Activated T-cell treated with anti-CD3 and anti-CD28 coated beads, Interleukin-2, amount 50 U/mL, for 4 hours (primary cell): ENCODE results near the gene ENTPD2. TPM values are rescaled to one million over a fixed set of nuclear protein-coding genes. Genes with fewer than 3 reads are reported as not detected.

Experiments used
- ATAC-seq, 2 donors: fragments of 200-7000 bp; cut with Tn5 transposase; one replicate each; pipeline ENCODE4 v1.10.0; 2021
- DNase-seq: peaks from one replicate; pipeline ENCODE4 v3.0.0-alpha.2; 2020
- H3K27me3 Mint-ChIP-seq: one replicate; pipeline ENCODE4 v1.8.0; 2021; ENCODE audit warnings: low read depth, mixed read lengths
- H3K36me3 Mint-ChIP-seq: one replicate; pipeline ENCODE4 v1.8.0; 2022; ENCODE audit warnings: mixed read lengths; ENCODE audit not compliant: insufficient read depth
- H3K4me1 Mint-ChIP-seq: one replicate; pipeline ENCODE4 v1.8.0; 2021; ENCODE audit warnings: low read depth, mixed read lengths
- H3K4me3 Mint-ChIP-seq: one replicate; pipeline ENCODE4 v1.8.0; 2021; ENCODE audit warnings: mild to moderate bottlenecking, moderate library complexity, mixed read lengths
- H3K9me3 Mint-ChIP-seq: one replicate; pipeline ENCODE4 v1.8.0; 2021; ENCODE audit warnings: mixed read lengths
- total RNA-seq, 3 donors: library from RNA; stranded (reverse); gene quantifications; one replicate each; pipeline ENCODE4 v1.2.1, GENCODE V29; 2021

ENTPD2 gene
- total RNA-seq, 3 donors from 2014 or later = 0.34 TPM; not detected in 2

DNA sequence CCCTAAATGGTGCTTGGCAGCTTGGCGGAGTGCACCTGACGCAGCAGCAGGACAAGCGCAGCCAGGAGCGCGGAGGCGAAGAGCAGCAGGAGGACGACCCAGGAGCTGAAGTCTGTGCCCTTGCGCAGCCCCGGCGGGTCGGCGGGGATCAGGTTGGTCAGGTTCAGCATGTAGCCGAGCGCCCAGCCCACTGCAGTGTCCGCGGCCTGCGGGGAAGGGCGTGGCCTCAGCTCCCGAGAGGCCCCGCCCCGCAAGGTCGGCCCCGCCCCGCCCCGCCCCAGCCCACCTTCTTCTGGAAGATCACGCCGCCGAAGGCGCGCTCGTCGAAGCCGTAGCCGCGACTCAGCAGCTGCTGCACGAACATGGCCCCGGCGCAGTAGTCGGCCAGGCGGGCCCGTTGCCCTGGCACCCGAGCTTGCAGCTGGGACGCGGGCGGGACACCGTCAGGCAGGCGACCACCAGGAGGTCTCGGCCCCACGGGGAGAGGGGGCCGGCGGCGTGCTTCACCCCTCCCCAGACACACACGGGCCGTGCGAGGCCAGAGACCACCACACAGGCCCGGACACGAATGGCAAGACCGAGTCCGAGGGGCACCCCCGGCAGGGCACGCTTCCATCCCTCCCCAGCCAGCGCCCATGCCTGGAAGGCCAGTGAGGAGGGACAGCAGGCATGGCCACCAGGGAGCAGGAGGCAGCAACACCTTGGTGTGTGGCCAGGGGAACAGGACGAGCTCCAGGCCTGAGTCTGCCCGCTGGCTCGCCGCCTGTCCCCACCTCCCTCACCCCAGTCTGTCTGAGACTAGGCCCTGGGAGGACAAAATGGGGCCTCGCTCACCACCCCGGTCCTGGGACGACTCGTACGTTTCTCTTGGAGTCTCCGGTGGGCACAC, 5.0 kb downstream of the ENTPD2 start:
- no peaks in the 10 kb centered on the region for H3K9me3 Mint-ChIP-seq
- peaks cover 14% of the 10 kb centered on the region for H3K4me1 Mint-ChIP-seq
- ATAC-seq = no peak
- no peaks in the 10 kb centered on the region for H3K36me3 Mint-ChIP-seq
- no peak overlapping the region for H3K4me3 Mint-ChIP-seq
- H3K27me3 Mint-ChIP-seq = peaks cover 53% of the 10 kb centered on the region
- no peak for DNase-seq

- peak; percentile 82 to 84 for ATAC-seq
- DNase-seq = peak; percentile 73
- H3K4me1 Mint-ChIP-seq = peaks cover 16% of the 10 kb centered on the region
- H3K27me3 Mint-ChIP-seq = peaks cover 52% of the 10 kb centered on the region
- H3K9me3 Mint-ChIP-seq = no peaks in the 10 kb centered on the region
- H3K4me3 Mint-ChIP-seq = peak within 1 kb of the TSS; percentile 63
- no peaks in the 10 kb centered on the region for H3K36me3 Mint-ChIP-seq
Observed at GRCh38 chr9:137046088-137046787, 7.6 kb downstream of the ENTPD2 start, which contains the start of gene NPDC1. TSS of gene NPDC1 (minus strand) at chr9:137046177. CDS start at chr9:137045989, 188 bp downstream.

DNA sequence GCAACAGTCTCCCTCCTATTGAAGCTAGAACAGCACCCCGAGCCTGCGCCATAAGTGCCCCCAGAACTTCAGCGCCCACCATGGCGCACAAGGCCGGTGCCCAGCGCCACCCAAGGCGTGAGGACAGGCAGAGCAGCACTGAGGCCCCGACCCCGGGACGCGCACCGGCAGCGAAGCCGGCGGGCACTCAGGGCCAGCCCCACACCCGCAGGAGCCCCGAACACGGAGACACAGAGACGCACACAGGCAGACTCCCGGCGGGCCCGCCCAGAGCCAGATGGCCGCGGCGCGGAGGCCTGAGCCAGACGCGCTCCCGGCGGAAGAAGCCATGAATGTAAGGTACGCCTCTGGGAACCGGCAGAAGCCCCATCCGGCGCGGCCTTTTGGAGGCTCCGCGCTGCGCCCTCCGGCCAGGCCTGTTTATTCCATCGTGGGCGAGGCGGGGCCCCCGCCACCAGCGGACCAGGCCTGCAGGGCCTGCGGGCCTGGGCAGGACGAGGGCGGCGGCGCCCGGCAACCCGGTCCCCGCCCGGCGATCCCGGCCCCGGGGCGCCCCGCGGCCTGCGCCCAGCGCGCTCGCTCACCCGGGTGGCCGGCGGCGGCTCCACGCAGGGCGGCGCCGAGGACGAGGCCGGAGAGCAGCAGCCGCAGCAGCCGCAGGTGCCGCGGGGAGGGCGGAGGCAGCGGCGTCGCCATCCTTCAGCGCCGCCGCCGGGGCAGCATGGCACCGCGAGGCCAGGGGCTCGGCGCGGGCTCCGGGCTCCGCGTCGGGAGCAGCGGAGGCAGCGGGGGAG, 8.4 kb downstream of the ENTPD2 start:
- DNase-seq (no peak), ATAC-seq (peak; percentile 29 to 37)
- Mint-ChIP-seq H3K4me3 (peak overlapping the region; percentile 63), H3K4me1 (peaks cover 16% of the 10 kb centered on the region), H3K9me3 (no peaks in the 10 kb centered on the region), H3K27me3 (peaks cover 49% of the 10 kb centered on the region), H3K36me3 (no peaks in the 10 kb centered on the region)

- no peak for ATAC-seq
- peaks cover 16% of the 10 kb centered on the region for H3K4me1 Mint-ChIP-seq
- H3K27me3 Mint-ChIP-seq = peaks cover 42% of the 10 kb centered on the region
- peak overlapping the region; percentile 63 for H3K4me3 Mint-ChIP-seq
- H3K36me3 Mint-ChIP-seq = no peaks in the 10 kb centered on the region
- DNase-seq = no peak
- no peaks in the 10 kb centered on the region for H3K9me3 Mint-ChIP-seq
Observed at GRCh38 chr9:137044502-137045177, 9.2 kb downstream of the ENTPD2 start.

- Mint-ChIP-seq H3K4me3 (no peak overlapping the region), H3K36me3 (no peaks in the 10 kb centered on the region)
Observed at GRCh38 chr9:137044037-137044436, 9.8 kb downstream of the ENTPD2 start.

DNA sequence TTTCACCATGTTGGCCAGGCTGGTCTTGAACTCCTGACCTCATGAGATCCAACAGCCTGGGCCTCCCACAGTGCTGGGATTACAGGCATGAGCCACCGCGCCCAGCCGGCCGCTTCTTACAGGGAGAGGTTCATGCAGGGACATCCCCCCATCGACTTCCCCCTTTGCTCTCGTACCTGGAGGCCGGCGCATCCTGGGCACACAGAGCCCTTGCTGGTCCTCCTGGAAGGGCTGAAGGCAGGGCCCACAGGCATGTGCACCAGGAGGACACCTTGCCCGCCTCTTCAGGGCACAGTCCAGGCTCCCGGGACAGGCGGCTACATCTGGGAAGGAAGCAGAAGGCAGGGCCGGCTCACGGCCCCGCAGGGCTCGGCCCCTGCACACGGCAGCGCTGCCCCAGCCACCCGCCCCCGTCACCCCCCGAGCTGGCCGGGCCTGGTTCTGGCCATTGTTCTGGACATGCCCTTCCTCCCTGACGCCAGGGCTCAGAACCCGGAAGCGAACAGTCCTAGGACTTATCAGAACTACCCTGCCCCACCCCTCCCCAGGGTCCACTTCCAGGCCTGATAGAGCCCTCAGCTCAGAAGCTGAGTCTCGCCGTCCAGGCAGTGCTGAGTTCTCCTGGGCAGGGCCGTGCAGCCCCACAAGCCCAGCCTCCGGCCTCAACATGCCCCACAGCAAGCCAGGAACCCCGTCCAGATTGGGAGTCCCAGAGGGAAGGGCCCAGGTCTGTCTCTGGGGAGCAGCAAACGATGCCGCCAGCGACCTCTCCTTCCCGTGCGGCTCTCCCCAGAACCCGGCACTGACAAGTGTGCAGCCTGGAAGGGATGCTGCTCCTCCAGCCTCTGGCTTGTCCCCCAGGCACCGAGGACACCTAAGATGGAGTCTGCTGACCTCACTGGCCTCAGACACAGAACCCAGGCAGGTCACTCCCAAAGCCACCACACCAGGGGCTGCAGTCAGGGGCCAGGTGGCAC, 10.8 kb downstream of the ENTPD2 start:
- peaks cover 37% of the 10 kb centered on the region for H3K27me3 Mint-ChIP-seq
- H3K9me3 Mint-ChIP-seq = no peaks in the 10 kb centered on the region
- H3K4me1 Mint-ChIP-seq = peaks cover 16% of the 10 kb centered on the region
- no peak overlapping the region for H3K4me3 Mint-ChIP-seq
- DNase-seq = no peak
- ATAC-seq = no peak
- H3K36me3 Mint-ChIP-seq = no peaks in the 10 kb centered on the region

More at GRCh38 chr9:137044037-137044436, 9.8 kb downstream of the ENTPD2 start:
- Mint-ChIP-seq H3K27me3 (peaks cover 38% of the 10 kb centered on the region), H3K9me3 (no peaks in the 10 kb centered on the region), H3K4me1 (peaks cover 16% of the 10 kb centered on the region)
- ATAC-seq (no peak), DNase-seq (no peak)

- no peaks in the 10 kb centered on the region for H3K9me3 Mint-ChIP-seq
- no peak overlapping the region for H3K4me3 Mint-ChIP-seq
- no peaks in the 10 kb centered on the region for H3K36me3 Mint-ChIP-seq
- H3K27me3 Mint-ChIP-seq = peaks cover 19% of the 10 kb centered on the region
- peaks cover 12% of the 10 kb centered on the region for H3K4me1 Mint-ChIP-seq
- DNase-seq (no peak), ATAC-seq (no peak)
Observed at GRCh38 chr9:137041124-137041523, 12.7 kb downstream of the ENTPD2 start.

GRCh38 chr9:137040568-137040967, 13.3 kb downstream of the ENTPD2 start:
- DNase-seq (no peak), ATAC-seq (no peak)
- H3K4me3 Mint-ChIP-seq = no peak overlapping the region
- H3K4me1 Mint-ChIP-seq = peaks cover 12% of the 10 kb centered on the region
- H3K9me3 Mint-ChIP-seq = no peaks in the 10 kb centered on the region
- no peaks in the 10 kb centered on the region for H3K36me3 Mint-ChIP-seq
- H3K27me3 Mint-ChIP-seq = peaks cover 19% of the 10 kb centered on the region

DNA sequence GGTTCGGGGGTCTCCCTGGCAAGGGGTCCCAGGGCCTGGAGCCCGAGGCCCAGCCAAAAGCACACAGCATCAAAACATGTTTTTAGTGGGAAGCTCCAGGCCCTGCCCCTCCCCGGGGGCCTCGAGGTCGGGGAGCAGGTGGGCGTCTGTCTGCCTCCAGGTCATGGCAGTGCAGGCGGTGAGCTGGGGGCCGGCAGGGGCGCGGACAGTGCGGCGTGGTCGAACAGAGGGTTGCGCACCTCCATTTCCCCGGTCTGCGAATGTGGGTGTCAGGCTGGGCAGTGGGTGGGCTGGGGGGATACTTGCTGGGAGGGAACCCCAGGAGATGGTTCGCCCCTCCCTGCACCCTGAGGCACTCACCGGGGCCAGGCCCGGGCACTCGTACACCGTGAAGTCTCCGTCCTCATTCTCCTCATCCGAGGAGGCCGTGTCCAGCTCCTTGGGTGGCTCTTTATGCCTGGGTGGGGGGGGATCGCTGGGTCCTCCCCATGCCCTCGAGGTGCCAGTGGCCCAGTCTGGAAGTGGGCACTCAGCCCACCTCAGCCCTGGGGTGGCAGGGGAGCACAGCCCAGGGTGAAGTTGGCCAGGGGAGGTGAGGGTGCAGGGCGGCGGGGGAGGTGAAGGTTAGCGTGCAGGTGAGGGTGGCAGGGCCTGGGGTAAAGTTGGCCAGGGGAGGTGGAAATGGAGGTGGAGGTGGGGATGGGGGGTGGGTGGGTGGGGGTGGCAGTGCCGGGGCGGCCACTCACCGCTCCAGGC, 14.1 kb downstream of the ENTPD2 start:
- Mint-ChIP-seq H3K36me3 (no peaks in the 10 kb centered on the region), H3K9me3 (no peaks in the 10 kb centered on the region), H3K27me3 (peaks cover 15% of the 10 kb centered on the region), H3K4me3 (no peak overlapping the region), H3K4me1 (peaks cover 13% of the 10 kb centered on the region)
- DNase-seq = no peak
- ATAC-seq = no peak

GRCh38 chr9:137038916-137039315, 14.9 kb downstream of the ENTPD2 start:
- ATAC-seq = no peak
- no peaks in the 10 kb centered on the region for H3K9me3 Mint-ChIP-seq
- H3K4me1 Mint-ChIP-seq = peaks cover 14% of the 10 kb centered on the region
- DNase-seq = no peak
- H3K36me3 Mint-ChIP-seq = no peaks in the 10 kb centered on the region
- no peak overlapping the region for H3K4me3 Mint-ChIP-seq
- peaks cover 9% of the 10 kb centered on the region for H3K27me3 Mint-ChIP-seq

DNA sequence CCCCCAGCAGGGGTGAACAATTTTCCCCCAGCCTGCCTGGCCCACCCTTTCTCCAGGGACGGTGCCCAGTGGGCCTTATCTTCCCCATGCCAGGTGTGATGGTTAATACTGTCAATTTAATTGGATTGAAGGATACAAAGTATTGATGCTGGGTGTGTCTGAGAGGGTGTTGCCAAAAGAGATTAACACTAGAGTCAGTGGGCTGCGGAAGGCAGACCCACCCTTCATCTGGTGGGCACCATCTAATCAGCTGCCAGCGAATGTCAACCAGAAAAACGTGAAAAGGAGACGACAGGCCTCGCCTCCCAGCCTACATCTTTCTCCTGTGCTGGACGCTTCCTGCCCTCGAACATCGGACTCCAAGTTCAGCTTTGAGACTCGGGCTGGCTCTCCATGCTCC, 16.4 kb downstream of the ENTPD2 start:
- Mint-ChIP-seq H3K36me3 (no peaks in the 10 kb centered on the region), H3K4me3 (no peak overlapping the region), H3K4me1 (peaks cover 21% of the 10 kb centered on the region), H3K27me3 (no peaks in the 10 kb centered on the region), H3K9me3 (no peaks in the 10 kb centered on the region)
- ATAC-seq (no peak), DNase-seq (no peak)

DNA sequence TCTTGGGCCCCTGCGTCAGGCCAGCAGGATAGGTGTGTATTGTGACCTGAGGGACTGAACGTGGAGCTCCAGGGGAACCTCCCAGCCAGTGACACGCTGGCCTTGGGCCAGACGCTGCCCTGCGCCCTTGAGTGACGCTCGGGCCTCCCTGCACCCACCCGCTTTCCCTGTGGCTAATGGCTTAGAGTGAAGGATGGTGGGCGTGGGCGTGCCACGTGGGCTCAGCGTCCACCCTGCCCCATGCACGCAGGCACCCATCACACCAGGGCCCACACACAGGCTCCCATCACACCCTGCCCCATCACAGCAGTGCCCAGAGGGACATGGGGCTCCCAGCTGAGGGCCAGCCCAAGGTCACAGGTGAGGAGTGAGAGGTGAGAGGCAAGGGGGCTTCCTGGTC, 16.8 kb downstream of the ENTPD2 start:
- H3K4me3 Mint-ChIP-seq = no peak overlapping the region
- DNase-seq (no peak), ATAC-seq (no peak)
- no peaks in the 10 kb centered on the region for H3K27me3 Mint-ChIP-seq
- H3K36me3 Mint-ChIP-seq = no peaks in the 10 kb centered on the region
- peaks cover 25% of the 10 kb centered on the region for H3K4me1 Mint-ChIP-seq
- H3K9me3 Mint-ChIP-seq = no peaks in the 10 kb centered on the region
